Epithelial cell of esophagus (primary cell): ENCODE measurements around the gene CCNJL.

Experiments used
- DNase-seq: peaks from one replicate; pipeline ENCODE4 v3.0.0; 2010; ENCODE audit warnings: low read depth
- H3K4me3 ChIP-seq: 2 replicates; pipeline ENCODE4 v1.5.1; 2011; ENCODE audit warnings: mild to moderate bottlenecking, low read length, control low read depth
- CTCF ChIP-seq: IDR thresholded peaks from 2 replicates; pipeline ENCODE4 v1.5.1; 2011; ENCODE audit warnings: low read depth, mild to moderate bottlenecking, low read length, control low read depth, inconsistent platforms; ENCODE audit not compliant: insufficient read depth; ENCODE audit errors: missing control alignments

The CCNJL gene

GRCh38 chr5:160210606-160211005, 101.8 kb downstream of the CCNJL start:
- no peak overlapping the region for H3K4me3 ChIP-seq
- DNase-seq, result no peak
- no peak for TF ChIP-seq CTCF

- no peak overlapping the region for H3K4me3 ChIP-seq
- DNase-seq, result peak; percentile 89
- TF ChIP-seq CTCF, result no peak
These were observed 102.4 kb downstream of the CCNJL start for GRCh38 chr5:160209917-160210316.

DNA sequence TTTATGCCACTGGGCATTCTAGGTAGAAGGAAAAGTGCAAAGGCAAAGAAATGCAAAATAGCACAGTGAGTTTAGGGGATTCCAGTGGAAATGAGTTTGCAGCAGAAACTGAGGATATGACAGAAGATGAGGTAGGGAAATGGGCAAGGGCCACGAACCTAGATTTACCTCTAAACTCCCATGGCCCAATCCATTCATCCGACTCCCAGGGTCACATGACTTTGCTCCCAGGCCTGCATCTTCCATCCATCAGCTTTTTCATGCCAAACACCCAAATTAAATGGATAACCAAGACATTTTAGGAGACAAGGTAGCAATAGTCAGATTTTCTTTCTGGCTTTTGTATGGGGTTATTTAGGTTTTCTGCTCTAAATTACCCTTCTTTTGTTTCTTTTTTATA, 105.3 kb downstream of the CCNJL start:
- no peak overlapping the region for H3K4me3 ChIP-seq
- DNase-seq, result no peak
- TF ChIP-seq CTCF, result no peak
